GM21619 (cell line): ENCODE results near the gene SERPINB4.
"Not testable (repeated sequence)": the region's sequence is repeated elsewhere in the genome, so short reads cannot be mapped to it uniquely, and the experiment has no call there.

Experiments
- ATAC-seq: cut with Tn5 transposase; IDR thresholded peaks from one replicate; pipeline ENCODE4 v1.9.1; 2021; ENCODE audit not compliant: unreplicated experiment

Gene SERPINB4

GRCh38 chr18:63644142-63644541 is at the start of gene SERPINB4:
Gene SERPINB4, minus strand, starts transcription at chr18:63644256. Its CDS starts 679 bp downstream, at chr18:63643577.
- ATAC-seq = not testable (repeated sequence)

- no peak for ATAC-seq
These were observed 45.0 kb upstream of the SERPINB4 start for GRCh38 chr18:63689064-63689463.

GRCh38 chr18:63686871-63687270 is 42.8 kb upstream of the SERPINB4 start:
- no peak for ATAC-seq

DNA sequence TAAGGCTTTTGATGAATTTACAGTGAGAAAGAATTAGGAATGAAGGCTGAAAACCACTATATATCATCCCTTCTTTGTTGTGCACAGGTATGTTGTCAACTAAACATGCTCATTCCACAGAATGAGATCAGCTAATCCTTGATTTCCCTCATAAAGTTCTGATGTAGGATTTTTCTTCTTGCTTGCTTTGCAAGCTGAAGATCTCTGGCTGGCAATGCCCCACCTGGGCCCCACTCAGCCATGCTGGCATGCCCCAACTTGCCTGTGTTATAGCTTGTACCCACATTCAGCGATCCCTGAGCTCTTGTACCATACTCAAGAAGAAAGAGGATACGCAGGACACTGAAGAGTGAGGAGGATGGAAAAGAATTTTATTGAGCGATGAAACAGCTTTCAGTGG is 40.7 kb upstream of the SERPINB4 start:
- no peak for ATAC-seq

DNA sequence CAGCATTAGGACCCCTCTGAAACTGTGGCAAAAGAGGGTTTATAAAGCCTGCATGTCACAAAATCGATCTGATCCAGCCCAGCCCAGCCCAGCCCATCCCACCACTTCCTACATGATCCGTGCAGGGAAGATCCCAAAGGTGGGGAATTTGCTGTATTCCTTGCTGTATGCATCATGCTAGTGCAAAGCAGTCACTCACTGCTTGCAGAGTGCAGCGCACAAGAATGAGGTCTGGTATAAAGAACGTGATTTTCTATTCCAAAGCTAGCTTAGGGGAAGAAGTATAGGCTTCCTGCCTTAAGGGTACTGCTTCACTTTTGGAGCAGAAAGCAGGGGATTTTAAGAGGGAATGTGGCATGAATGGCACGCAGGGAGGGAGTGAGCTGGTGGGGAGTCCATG is 39.8 kb upstream of the SERPINB4 start:
- ATAC-seq = no peak

DNA sequence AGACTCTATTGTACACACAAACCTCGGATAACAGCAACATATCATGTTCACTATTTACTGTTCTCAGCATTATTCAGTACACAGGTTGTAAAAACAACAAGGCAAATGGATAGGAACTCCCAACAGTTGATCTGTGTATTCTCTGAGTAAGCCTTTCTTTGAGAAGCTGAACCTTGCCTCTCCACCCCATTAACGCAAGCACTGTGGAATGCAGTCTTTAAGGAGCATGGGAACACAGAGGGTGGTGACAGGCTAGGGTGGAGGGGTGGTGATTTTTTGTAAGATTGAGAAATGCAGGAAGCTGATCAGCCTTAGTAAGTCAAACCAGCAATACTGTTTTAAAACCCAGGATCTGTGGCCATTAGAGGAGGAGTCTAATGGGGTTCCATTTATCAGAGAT is 39.1 kb upstream of the SERPINB4 start:
- no peak for ATAC-seq

DNA sequence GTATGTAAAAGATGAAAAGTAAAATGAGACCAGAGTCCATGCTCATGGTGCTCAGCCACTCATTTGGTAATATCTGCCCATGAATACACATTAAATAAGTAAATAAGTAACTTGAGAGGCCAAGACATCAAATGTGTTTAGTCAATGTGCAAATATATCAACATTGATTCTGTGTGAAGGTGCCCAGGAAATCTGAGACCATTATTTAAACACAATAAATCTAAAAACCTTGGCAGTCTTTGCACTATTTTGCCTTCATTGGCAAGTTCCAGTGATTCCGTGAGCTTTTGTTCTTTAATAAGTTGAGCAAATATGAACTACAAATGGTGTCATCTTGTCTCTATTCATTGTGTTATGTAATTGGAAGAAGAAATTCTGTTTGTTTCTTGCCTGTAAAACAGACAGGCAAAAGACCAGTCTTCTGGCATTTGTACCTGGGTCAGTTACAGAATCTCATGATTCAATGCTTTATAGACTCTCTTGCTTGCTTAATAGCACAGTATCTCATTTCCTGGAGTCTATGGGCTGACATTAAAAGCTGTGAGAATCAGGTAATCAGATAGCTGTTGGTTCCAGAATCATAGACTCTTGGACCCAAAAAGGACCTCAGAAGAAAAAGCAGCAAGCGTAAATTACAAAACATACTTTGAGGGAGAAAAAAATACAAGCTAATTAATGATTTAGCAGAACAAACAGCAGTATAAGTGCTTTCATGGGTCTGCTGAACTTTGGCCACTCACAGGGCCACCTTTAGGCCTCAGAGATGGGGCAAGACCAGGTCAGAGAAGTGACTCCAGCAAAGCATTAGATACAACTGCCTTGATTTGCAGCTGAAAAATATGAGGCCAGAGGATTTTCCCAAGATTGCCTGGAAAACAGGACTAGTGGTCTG is 37.6 kb upstream of the SERPINB4 start:
- ATAC-seq = no peak

- ATAC-seq = no peak
These were observed 36.0 kb upstream of the SERPINB4 start for GRCh38 chr18:63679820-63680606.

GRCh38 chr18:63677500-63678225 is 33.6 kb upstream of the SERPINB4 start:
- no peak for ATAC-seq

DNA sequence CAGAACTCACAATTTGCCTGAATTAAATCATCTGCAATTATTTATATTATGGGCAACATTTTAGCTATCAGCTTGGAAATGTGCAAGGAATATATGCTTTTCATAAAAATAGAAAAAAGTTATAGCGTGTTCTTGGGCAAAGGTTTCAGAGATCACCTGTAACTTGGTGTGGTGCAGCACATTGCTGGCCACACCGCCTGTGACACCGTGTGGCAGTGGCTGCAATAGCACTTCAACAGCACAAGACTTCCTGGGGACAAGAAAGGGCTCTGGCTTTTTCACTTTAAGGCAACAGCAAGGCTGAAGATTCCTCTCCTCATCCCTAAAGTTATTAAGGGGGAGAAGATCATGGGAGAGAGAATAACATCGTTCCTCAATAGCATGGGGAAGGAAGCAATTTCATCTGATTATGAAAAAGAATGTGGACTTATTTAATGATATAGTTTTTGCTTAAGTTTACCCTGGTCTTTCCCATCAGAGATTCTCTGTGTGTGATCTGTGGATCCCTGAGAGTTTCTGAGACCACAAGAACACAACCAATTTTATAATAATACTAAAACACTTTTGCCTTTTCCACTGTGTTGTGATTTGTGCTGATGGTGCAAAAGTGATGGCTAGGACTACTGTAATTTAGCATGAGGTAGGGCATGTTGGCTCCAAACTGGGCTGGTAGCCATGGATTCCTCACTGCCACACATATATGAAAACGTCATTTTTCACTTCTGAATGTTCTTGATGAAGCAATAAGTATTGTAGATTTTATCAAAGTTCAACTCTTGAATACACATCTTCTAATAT is 32.7 kb upstream of the SERPINB4 start:
- peak; percentile 72 for ATAC-seq

DNA sequence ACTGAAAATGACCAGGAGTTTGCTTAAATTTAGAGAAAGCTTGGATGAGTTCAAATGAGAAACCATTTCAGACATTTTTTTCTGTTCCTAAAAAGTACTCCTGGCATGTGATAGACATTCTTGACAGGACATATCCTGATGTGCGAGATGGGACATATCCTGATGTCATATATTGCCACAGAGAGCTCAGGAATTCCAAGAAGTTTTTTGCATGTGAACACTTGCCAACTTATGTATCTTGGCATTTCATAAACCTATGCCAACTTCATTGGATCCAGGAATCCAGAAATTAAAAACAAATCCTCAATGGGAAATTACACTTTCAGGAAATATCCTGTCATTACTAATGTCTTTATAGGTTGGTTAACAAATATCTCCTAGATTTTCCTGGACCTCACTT is 20.5 kb upstream of the SERPINB4 start:
- no peak for ATAC-seq

DNA sequence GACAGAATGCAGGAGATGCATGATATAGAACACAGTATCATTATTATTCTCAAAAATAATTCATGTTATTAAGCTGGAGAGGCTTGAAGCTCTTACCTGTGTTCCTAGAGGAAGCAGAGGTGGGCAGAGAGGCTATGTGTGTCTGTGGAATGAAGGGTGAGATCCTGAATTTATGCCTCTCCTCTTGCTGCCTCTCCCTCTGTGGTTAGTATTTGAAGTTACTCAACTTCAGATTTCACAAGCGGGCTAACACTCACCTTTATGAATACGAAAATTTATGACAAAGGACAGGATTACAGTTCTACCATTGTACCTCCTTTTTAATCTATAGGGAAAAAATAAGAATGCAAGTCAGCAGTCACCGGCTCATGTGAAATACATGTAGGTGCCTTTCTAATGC is 17.7 kb upstream of the SERPINB4 start, which contains the start of gene SERPINB3:
Gene SERPINB3, minus strand, starts transcription at position 144 of the 400 bp plus-strand sequence. CDS start 677 bp downstream, outside the sequence.
- not testable (repeated sequence) for ATAC-seq

GRCh38 chr18:63658920-63659319 is 14.9 kb upstream of the SERPINB4 start:
- not testable (repeated sequence) for ATAC-seq

DNA sequence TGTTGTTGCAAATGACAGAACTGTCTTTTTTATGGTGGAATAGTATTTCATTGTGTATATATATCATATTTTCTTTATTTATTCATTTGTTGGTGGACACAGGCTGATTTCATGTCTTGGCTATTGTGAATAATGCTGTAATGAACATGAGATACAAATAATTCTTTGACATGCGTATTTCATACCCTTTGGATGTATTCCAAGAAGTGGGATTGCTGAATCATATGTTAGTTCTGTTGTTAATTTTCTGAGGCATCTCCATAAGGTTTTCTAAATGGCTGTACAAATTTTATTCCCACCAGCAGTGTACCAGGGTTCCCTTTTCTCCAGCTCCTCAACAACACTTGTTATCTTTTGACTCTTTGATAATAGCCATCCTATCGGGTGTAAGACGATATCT is 6.2 kb upstream of the SERPINB4 start:
- not testable (repeated sequence) for ATAC-seq

- no peak for ATAC-seq
These were observed 4.2 kb upstream of the SERPINB4 start for GRCh38 chr18:63648241-63648640.

- no peak for ATAC-seq
These were observed 2.9 kb upstream of the SERPINB4 start for GRCh38 chr18:63646936-63647335.

- not testable (repeated sequence) for ATAC-seq
These were observed 638 bp upstream of the SERPINB4 start for GRCh38 chr18:63644694-63645093.

DNA sequence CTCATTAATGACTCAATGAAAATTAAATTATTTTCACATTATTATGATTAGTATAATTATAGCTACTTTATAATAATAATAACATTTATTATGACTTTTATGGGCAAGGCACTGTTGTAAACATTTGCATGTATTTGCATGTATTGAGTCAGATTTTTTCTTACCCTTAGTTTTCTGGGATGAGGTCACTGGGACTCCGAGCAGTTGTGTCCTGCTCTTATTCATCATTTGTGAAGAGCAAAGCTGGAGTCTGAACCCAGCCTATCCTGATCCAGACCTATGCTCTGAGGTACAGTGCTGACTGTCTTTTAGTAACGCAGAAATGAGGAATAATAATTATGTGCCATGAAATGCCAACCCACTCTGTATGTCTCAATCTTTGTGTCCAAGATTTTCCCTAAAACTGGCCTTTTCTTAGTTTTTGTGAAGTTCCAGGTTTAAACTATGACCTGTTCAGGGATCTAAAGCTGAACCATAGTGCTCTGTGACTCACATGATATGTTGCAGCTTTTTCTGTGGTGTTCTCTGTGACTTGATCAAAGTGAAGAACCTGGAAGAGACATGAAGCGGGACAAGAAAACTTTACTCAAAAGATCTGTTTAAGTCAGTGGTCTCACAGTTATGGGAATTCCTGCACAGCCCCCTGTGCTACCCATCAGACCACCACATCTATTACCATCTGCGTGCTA is 1.2 kb downstream of the SERPINB4 start:
- ATAC-seq = not testable (repeated sequence)

DNA sequence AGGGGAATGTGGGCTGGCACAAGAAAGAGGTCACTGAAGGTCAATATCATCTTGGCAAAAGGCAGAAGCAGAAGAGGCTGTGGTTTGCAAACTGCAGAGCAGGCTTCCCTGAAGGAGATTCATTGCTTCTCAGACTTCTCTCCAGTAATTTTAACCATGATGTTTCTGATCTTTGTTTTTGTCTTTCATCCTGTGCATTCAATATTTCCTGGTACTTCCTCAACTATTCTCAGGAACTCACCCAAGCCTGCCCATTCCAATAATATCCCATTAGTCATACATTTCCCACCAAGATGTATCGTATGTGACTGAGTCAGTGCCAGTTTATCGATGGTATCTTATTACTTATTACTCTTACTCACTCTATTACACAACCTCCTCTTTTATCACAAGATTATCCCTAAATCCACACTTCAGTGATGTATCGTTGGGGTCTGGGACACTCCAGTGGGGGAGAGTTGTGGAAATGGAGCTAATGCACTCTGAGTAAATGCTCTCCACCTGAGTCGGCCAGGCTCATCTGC is 2.8 kb downstream of the SERPINB4 start:
- not testable (repeated sequence) for ATAC-seq
